ENCODE measurements around the gene KIF27.
A peak's percentile ranks its signal among the peaks of the same experiment; 100 is the strongest.
"Not testable (repeated sequence)": the region's sequence is repeated elsewhere in the genome, so short reads cannot be mapped to it uniquely, and the experiment has no call there.

The KIF27 gene, protein sequence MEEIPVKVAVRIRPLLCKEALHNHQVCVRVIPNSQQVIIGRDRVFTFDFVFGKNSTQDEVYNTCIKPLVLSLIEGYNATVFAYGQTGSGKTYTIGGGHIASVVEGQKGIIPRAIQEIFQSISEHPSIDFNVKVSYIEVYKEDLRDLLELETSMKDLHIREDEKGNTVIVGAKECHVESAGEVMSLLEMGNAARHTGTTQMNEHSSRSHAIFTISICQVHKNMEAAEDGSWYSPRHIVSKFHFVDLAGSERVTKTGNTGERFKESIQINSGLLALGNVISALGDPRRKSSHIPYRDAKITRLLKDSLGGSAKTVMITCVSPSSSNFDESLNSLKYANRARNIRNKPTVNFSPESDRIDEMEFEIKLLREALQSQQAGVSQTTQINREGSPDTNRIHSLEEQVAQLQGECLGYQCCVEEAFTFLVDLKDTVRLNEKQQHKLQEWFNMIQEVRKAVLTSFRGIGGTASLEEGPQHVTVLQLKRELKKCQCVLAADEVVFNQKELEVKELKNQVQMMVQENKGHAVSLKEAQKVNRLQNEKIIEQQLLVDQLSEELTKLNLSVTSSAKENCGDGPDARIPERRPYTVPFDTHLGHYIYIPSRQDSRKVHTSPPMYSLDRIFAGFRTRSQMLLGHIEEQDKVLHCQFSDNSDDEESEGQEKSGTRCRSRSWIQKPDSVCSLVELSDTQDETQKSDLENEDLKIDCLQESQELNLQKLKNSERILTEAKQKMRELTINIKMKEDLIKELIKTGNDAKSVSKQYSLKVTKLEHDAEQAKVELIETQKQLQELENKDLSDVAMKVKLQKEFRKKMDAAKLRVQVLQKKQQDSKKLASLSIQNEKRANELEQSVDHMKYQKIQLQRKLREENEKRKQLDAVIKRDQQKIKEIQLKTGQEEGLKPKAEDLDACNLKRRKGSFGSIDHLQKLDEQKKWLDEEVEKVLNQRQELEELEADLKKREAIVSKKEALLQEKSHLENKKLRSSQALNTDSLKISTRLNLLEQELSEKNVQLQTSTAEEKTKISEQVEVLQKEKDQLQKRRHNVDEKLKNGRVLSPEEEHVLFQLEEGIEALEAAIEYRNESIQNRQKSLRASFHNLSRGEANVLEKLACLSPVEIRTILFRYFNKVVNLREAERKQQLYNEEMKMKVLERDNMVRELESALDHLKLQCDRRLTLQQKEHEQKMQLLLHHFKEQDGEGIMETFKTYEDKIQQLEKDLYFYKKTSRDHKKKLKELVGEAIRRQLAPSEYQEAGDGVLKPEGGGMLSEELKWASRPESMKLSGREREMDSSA (N-terminal part only)

GRCh38 chr9:83920927-83921707, at the start of gene KIF27:
KIF27 (minus strand) TSS chr9:83921432; CDS start chr9:83915591, 5,841 bp downstream.
- peak; percentile 92 to 93 for DNase-seq

DNA sequence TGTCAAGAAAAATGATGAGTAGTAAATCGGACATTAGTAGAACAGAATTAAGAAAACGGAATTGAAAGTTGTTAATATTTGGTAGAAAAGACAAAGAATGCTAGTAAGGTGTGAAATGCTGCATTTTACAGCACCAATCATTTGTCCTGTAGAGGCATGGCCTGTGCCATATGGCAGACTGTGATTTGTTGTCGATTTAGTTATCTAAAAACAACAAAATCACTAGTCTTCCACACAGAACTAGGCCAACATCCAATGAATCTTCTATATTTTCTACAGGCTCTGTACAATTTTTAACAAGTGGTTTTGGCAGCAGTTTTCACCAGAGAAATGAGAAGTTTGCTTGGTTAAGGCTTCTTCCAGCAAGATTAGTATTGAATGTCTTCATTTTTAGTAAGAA, 48.4 kb upstream of the KIF27 start:
- DNase-seq: no peak

- no peak for DNase-seq
Observed at GRCh38 chr9:83967073-83967472, 45.8 kb upstream of the KIF27 start.

DNA sequence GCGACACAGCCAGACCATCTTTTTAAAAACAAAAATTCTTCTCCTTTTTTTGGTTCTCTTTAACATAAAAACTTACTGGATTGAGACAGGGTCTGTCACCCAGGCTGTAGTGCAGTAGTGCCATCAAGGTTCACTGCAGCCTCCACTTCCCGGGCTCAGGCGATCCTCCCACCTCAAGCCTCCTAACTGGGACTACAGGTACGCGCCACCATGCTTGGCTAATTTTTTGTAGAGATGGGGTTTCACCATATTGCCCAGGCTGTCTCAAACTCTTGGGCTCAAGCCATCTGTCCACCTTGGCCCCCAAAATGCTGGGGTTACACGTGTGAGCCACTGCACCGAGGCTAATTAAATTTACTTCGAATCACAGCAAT, 45.0 kb upstream of the KIF27 start:
- no peak for DNase-seq

- DNase-seq: no peak
Observed at GRCh38 chr9:83965350-83966208, 44.3 kb upstream of the KIF27 start.

- no peak for DNase-seq
Observed at GRCh38 chr9:83964973-83965349, 43.7 kb upstream of the KIF27 start.

GRCh38 chr9:83962165-83962564, 40.9 kb upstream of the KIF27 start:
- no peak for DNase-seq

DNA sequence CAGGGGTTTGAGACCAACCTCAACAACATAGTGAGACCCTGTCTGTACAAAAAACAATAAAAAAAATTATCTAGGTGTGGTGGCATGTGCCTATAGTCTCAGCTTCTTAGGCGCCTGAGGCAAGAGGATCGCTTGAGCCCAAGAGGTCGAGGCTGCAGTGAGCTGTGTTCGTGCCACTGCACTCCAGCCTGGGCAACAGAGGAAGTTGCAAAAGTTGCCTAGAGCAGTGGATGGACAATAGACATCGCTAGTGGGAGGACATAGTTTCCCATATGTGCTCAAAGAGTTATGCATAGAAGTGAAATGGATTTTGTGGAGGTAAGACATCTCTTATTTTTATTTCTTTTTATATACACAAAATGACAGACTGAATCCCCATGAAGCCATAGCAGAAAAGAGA, 39.8 kb upstream of the KIF27 start:
- DNase-seq: no peak

GRCh38 chr9:83959061-83959460, 37.8 kb upstream of the KIF27 start:
- DNase-seq: no peak

DNA sequence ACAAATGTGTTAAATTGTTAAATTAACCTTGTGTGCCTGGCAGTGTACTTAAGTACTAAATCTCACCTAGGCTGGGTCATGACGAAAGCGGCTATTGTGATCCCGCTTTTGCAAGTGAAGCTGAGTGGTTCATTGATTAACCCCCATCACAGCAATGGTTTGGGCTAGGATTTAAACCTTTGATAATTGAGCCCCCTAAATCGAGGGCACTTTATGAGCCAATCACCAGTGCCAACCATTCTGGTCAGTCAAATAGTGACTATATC, 35.9 kb upstream of the KIF27 start:
- no peak for DNase-seq

- peak; percentile 30 to 47 for DNase-seq
Observed at GRCh38 chr9:83956436-83957247, 35.4 kb upstream of the KIF27 start.

DNA sequence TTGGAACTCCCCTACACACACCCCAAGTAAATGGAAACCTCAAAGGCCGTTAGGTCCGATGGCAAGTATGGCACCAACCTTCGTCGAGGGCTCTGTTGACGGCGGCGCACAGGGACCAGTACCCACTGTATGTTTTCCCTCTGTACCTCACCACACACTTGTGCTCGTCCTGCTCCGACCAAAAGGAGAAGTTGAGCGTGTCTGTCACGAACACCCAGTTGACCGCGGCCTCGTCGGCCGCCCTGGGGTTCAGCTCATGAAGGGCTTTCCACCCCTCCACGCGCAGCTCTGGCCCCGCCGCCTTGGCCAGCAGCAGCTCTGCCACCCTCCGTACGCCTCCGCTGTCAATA, 34.8 kb upstream of the KIF27 start:
- DNase-seq: no peak

- DNase-seq: not testable (repeated sequence)
Observed at GRCh38 chr9:83948096-83948495, 26.9 kb upstream of the KIF27 start.

GRCh38 chr9:83940590-83941303, 19.5 kb upstream of the KIF27 start:
- DNase-seq: no peak

DNA sequence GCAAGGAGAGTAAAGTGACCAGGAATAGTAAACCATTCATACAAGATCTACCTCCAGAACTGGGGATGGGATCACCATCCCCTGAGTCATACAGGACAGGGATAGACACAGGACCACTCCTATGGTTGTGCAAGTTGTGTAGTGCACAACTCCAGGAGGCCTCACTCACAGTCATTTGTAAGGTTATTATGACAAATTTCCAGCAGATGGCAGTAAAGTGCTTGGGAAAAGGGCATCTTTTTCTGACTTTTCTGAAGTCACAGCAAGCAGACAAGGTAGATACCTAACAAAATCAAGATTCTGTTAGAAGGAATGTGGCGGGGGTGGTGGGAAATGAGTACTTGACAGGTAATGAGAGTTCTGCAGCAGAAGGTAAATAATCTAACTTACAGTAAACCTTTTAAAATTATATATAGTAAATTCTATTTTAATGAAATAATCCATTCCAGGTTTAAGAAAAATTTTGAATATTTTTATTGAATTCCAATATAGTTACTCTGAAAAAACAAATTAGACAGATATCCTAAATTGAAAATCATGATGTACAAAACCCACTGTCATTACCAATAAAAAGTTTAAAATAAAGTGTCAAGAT, 16.7 kb upstream of the KIF27 start:
- DNase-seq: peak; percentile 7 to 44

DNA sequence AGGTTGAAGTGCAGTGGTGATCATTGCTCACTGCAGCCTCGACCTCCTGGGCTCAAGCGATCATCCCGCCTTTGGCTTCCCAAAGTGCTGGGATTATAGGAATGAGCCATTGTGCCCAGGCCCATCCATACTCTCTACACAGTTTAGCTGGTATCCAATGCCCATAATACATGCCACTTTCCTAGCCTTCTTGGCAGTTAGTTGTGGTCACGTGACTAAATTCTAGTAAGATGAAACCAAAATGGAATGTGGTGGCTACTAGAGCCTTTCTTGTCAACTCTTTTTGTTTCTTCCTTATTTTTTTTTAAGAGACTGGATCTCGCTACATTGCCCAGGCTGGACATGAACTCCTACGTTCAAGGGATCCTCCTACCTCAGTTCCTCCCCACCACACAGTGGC, 15.3 kb upstream of the KIF27 start:
- no peak for DNase-seq

DNA sequence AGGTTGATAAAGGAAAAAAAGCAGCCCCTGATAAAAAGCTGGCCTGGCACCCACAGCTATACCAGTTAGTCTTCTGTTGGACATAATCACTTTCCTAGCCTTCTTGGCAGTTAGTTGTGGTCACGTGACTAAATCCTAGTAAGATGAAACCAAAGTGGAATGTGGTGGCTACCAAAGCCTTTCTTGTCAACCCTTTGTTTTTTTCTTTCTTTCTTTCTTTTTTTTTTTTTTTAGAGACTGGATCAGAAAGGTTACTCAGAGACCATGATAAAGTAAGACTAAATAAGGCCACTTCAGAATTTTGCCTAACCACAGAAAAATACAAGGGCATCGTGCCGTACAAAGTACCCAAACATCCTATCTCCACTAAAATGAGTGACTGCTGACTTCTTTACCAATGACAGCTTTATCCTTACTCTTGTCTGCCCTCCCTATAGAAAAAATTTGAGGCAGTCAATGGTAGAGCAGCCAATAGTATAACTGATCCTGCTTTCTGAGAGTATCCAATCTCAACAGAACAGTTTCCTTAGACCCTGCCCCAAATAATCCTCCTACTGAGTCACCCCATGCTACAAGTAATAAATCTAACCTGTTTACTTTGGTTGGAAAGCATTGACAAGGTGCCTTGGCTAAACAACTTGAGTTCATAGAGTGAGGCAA, 14.2 kb upstream of the KIF27 start:
- no peak for DNase-seq

GRCh38 chr9:83934569-83935275, 13.5 kb upstream of the KIF27 start:
- no peak for DNase-seq

- no peak for DNase-seq
Observed at GRCh38 chr9:83933790-83934189, 12.6 kb upstream of the KIF27 start.
